Neuronal stem cell (in vitro differentiated cells): ENCODE measurements around the gene ELAVL3.
"Not testable (repeated sequence)": the region's sequence is repeated elsewhere in the genome, so short reads cannot be mapped to it uniquely, and the experiment has no call there.

Experiments used
- DNase-seq: peaks from one replicate; pipeline ENCODE4 v3.0.0-alpha.2; 2013; ENCODE audit warnings: low spot score
- H2AFZ ChIP-seq: one replicate; pipeline ENCODE4 v1.6.1; 2013; ENCODE audit warnings: mild to moderate bottlenecking, low read length, inconsistent platforms
- H2AK5ac ChIP-seq: 2 replicates; pipeline ENCODE4 v1.6.1; 2013; ENCODE audit warnings: low read depth, mild to moderate bottlenecking, inconsistent platforms, low read length, moderate library complexity, mixed read lengths
- H2BK120ac ChIP-seq: 2 replicates; pipeline ENCODE4 v1.6.1; 2013; ENCODE audit warnings: low read depth, mild to moderate bottlenecking, inconsistent platforms, low read length, moderate library complexity, mixed read lengths
- H2BK12ac ChIP-seq: one replicate; pipeline ENCODE4 v1.6.1; 2013; ENCODE audit warnings: low read length, inconsistent platforms
- H2BK15ac ChIP-seq: 2 replicates; pipeline ENCODE4 v1.6.1; 2013; ENCODE audit warnings: mild to moderate bottlenecking, low read length, inconsistent platforms, mixed read lengths
- H2BK5ac ChIP-seq: one replicate; pipeline ENCODE4 v1.6.1; 2013; ENCODE audit warnings: inconsistent platforms, mild to moderate bottlenecking, low read length, moderate library complexity
- H3K14ac ChIP-seq: one replicate; pipeline ENCODE4 v1.6.1; 2013; ENCODE audit warnings: low read length, inconsistent platforms
- H3K18ac ChIP-seq: 2 replicates; pipeline ENCODE4 v1.6.1; 2013; ENCODE audit warnings: low read length, inconsistent platforms
- H3K23ac ChIP-seq: 2 replicates; pipeline ENCODE4 v1.6.1; 2013; ENCODE audit warnings: low read depth, mild to moderate bottlenecking, mixed read lengths, low read length, inconsistent platforms; ENCODE audit not compliant: poor library complexity
- H3K27ac ChIP-seq: replicated peaks from 3 replicates; pipeline ENCODE4 v1.5.1; 2013; ENCODE audit warnings: low read length, inconsistent platforms
- H3K27me3 ChIP-seq, 3 experiments: 2 replicates each; pipeline ENCODE4 v1.6.1; 2013; ENCODE audit warnings: low read length in 3 of 3, mild to moderate bottlenecking in 2 of 3, inconsistent platforms in 1 of 3, low read depth in 1 of 3, mixed read lengths in 1 of 3, moderate library complexity in 1 of 3; ENCODE audit not compliant: control insufficient read depth in 3 of 3, insufficient read depth in 3 of 3
- H3K36me3 ChIP-seq, 2 donors: replicated peaks in 1 of 2; 2 replicates each; pipeline ENCODE4 v1.6.1; 2013; ENCODE audit warnings: low read length in 2 of 2; ENCODE audit not compliant: control insufficient read depth in 2 of 2, insufficient read depth in 2 of 2
- H3K4ac ChIP-seq: 2 replicates; pipeline ENCODE4 v1.6.1; 2013; ENCODE audit warnings: inconsistent platforms, mild to moderate bottlenecking, low read length, moderate library complexity
- H3K4me1 ChIP-seq, 2 donors: 1 replicate in 1 of 2; 2 replicates in 1 of 2; pipeline ENCODE4 v1.6.1; 2013; ENCODE audit warnings: low read length in 2 of 2, low read depth in 1 of 2; ENCODE audit not compliant: control insufficient read depth in 2 of 2, insufficient read depth in 1 of 2
- H3K4me2 ChIP-seq: one replicate; pipeline ENCODE4 v1.6.1; 2013; ENCODE audit warnings: mild to moderate bottlenecking, low read length, inconsistent platforms; ENCODE audit not compliant: insufficient read depth, poor library complexity, severe bottlenecking
- H3K4me3 ChIP-seq, 2 donors: 2 replicates each; pipeline ENCODE4 v1.5.1; 2013; ENCODE audit warnings: low read length in 2 of 2, mild to moderate bottlenecking in 2 of 2, inconsistent platforms in 1 of 2, moderate library complexity in 1 of 2
- H3K79me1 ChIP-seq: one replicate; pipeline ENCODE4 v1.6.1; 2013; ENCODE audit warnings: low read depth, mild to moderate bottlenecking, inconsistent platforms, low read length, moderate library complexity
- H3K9ac ChIP-seq: one replicate; pipeline ENCODE4 v1.6.1; 2013; ENCODE audit warnings: mild to moderate bottlenecking, low read depth, low read length, inconsistent platforms; ENCODE audit not compliant: poor library complexity
- H3K9me3 ChIP-seq, 2 donors: replicated peaks in 1 of 2; 2 replicates each; pipeline versions ENCODE3 to v1.6.1; 2013; ENCODE audit warnings: low read length in 2 of 2, mild to moderate bottlenecking in 2 of 2, inconsistent platforms in 1 of 2, low read depth in 1 of 2, mixed read lengths in 1 of 2, moderate library complexity in 1 of 2; ENCODE audit not compliant: control insufficient read depth in 2 of 2, insufficient read depth in 1 of 2
- H4K8ac ChIP-seq: one replicate; pipeline ENCODE4 v1.6.1; 2013; ENCODE audit warnings: low read depth, mild to moderate bottlenecking, inconsistent platforms, low read length, moderate library complexity
- H4K91ac ChIP-seq: one replicate; pipeline ENCODE4 v1.6.1; 2013; ENCODE audit warnings: low read length, low read depth, mild to moderate bottlenecking, inconsistent platforms; ENCODE audit not compliant: poor library complexity
- WGBS, 2 donors: extraction: QIAGEN DNeasy Blood & Tissue Kit; methylation state at CpG; one replicate each; pipeline ENCODE4 v1.1.7; 2013; ENCODE audit warnings: missing lambda C conversion rate in 2 of 2, mixed read lengths in 1 of 2; ENCODE audit not compliant: insufficient read length in 2 of 2, insufficient replicate concordance in 1 of 2; ENCODE audit errors: extremely low coverage in 2 of 2; 5-methylcytosine and 5-hydroxymethylcytosine counted together

Gene ELAVL3

GRCh38 chr19:11478167-11479089 is 2.4 kb downstream of the ELAVL3 start:
- H3K27me3 ChIP-seq = peaks cover 0 to 41% (median 16%) of the 10 kb centered on the region in 3 experiments
- peak overlapping the region; percentile 15 to 90 for H3K4me3 ChIP-seq
- no peak overlapping the region for H3K4ac ChIP-seq
- H2BK12ac ChIP-seq = peak overlapping the region; percentile 81
- H4K8ac ChIP-seq = no peak overlapping the region
- H3K79me1 ChIP-seq = no peaks in the 10 kb centered on the region
- DNase-seq = no peak
- WGBS, 2 donors = no CpG with 5 or more reads among the region's 19 CpGs
- no peak overlapping the region for H3K18ac ChIP-seq
- H3K9ac ChIP-seq = peak overlapping the region; percentile 13
- H3K36me3 ChIP-seq = peaks cover 0 to 55% of the 10 kb centered on the region in 2 donors
- H3K14ac ChIP-seq = no peak overlapping the region
- H3K27ac ChIP-seq = no peak overlapping the region
- H2BK15ac ChIP-seq = peak overlapping the region; percentile 65
- peaks cover 0 to 5% of the 10 kb centered on the region in 2 donors for H3K4me1 ChIP-seq
- no peak overlapping the region for H2BK120ac ChIP-seq
- H2AFZ ChIP-seq = no peak overlapping the region
- H3K23ac ChIP-seq = no peak overlapping the region
- peak overlapping the region; percentile 71 for H2AK5ac ChIP-seq
- no peak overlapping the region for H2BK5ac ChIP-seq
- no peak overlapping the region for H3K4me2 ChIP-seq
- peaks cover 0 to 4% of the 10 kb centered on the region in 2 donors for H3K9me3 ChIP-seq
- H4K91ac ChIP-seq = no peak overlapping the region

GRCh38 chr19:11475861-11476260 is 5.0 kb downstream of the ELAVL3 start:
- no peak overlapping the region for H3K4me3 ChIP-seq
- peaks cover 0 to 24% (median 8%) of the 10 kb centered on the region in 3 experiments for H3K27me3 ChIP-seq
- H3K4me2 ChIP-seq = no peak overlapping the region
- H3K18ac ChIP-seq = no peak overlapping the region
- peaks cover 0 to 71% of the 10 kb centered on the region in 2 donors for H3K36me3 ChIP-seq
- no peak overlapping the region for H2AK5ac ChIP-seq
- no peak overlapping the region for H4K8ac ChIP-seq
- no peaks in the 10 kb centered on the region for H3K9me3 ChIP-seq
- no peak overlapping the region for H2AFZ ChIP-seq
- no peak overlapping the region for H3K9ac ChIP-seq
- no peak overlapping the region for H2BK5ac ChIP-seq
- no CpG with 5 or more reads among the region's 8 CpGs for WGBS, 2 donors
- no peak overlapping the region for H3K14ac ChIP-seq
- DNase-seq = no peak
- H2BK120ac ChIP-seq = no peak overlapping the region
- H3K4me1 ChIP-seq = peaks cover 0 to 5% of the 10 kb centered on the region in 2 donors
- H2BK15ac ChIP-seq = no peak overlapping the region
- H3K79me1 ChIP-seq = no peaks in the 10 kb centered on the region
- H3K4ac ChIP-seq = no peak overlapping the region
- no peak overlapping the region for H3K23ac ChIP-seq
- no peak overlapping the region for H3K27ac ChIP-seq
- H2BK12ac ChIP-seq = no peak overlapping the region
- H4K91ac ChIP-seq = no peak overlapping the region

GRCh38 chr19:11475343-11475742 is 5.5 kb downstream of the ELAVL3 start:
- not testable (repeated sequence) for H3K9me3 ChIP-seq, H2AK5ac ChIP-seq, H3K4me3 ChIP-seq, H3K4me2 ChIP-seq, H3K14ac ChIP-seq, H4K8ac ChIP-seq, H3K4ac ChIP-seq, H3K4me1 ChIP-seq, H2BK5ac ChIP-seq, H3K23ac ChIP-seq, H2AFZ ChIP-seq, H3K79me1 ChIP-seq, H3K9ac ChIP-seq, H3K27ac ChIP-seq, H3K18ac ChIP-seq, H2BK12ac ChIP-seq, H4K91ac ChIP-seq, H2BK15ac ChIP-seq, DNase-seq, H2BK120ac ChIP-seq
- peaks cover 0 to 19% (median 5%) of the 10 kb centered on the region in 3 experiments for H3K27me3 ChIP-seq
- H3K36me3 ChIP-seq = peaks cover 0 to 76% of the 10 kb centered on the region in 2 donors
- no CpG with 5 or more reads among the region's 3 CpGs for WGBS, 2 donors

GRCh38 chr19:11473725-11474124 is 7.1 kb downstream of the ELAVL3 start:
- no peak overlapping the region for H3K4me3 ChIP-seq
- WGBS, 2 donors = no CpG with 5 or more reads among the region's 4 CpGs

More at GRCh38 chr19:11473725-11474124, 7.1 kb downstream of the ELAVL3 start:
- Histone ChIP-seq H3K27ac (no peak overlapping the region), H3K27me3 (peaks cover 0 to 2% (median 0%) of the 10 kb centered on the region in 3 experiments), H2BK12ac (no peak overlapping the region), H3K18ac (no peak overlapping the region), H3K9me3 (no peaks in the 10 kb centered on the region), H2BK120ac (no peak overlapping the region), H2BK5ac (no peak overlapping the region), H3K4me2 (no peak overlapping the region), H4K8ac (no peak overlapping the region), H2AFZ (no peak overlapping the region), H3K14ac (no peak overlapping the region), H3K23ac (no peak overlapping the region), H3K9ac (no peak overlapping the region), H3K36me3 (peaks cover 0 to 84% of the 10 kb centered on the region in 2 donors), H2AK5ac (no peak overlapping the region), H2BK15ac (no peak overlapping the region), H3K79me1 (no peaks in the 10 kb centered on the region), H3K4me1 (peaks cover 0 to under 1% of the 10 kb centered on the region in 2 donors), H4K91ac (no peak overlapping the region), H3K4ac (no peak overlapping the region)
- DNase-seq = no peak
